ENCODE data around the gene RIOK1. TPM values are rescaled to one million over a fixed set of nuclear protein-coding genes. Genes with fewer than 3 reads are reported as not detected.

The RIOK1 gene
- total and polyA plus RNA-seq, 2 of the 13 experiments (the other 11 are each of a cell fraction or from before 2014, with no cell fraction given), result 9.4 to 37.8 TPM

- TF ChIP-seq SRY (CRISPR knock-in tag; IDR thresholded peaks at IDR 0.05) (no peak), ZBTB21 (CRISPR knock-in tag; IDR thresholded peaks at IDR 0.05) (no peak), ZNF160 (CRISPR knock-in tag; IDR thresholded peaks at IDR 0.05) (no peak; the same call in 1 of the 2 replicates), TBP (CRISPR knock-in tag; IDR thresholded peaks at IDR 0.05) (no peak), SAP130 (CRISPR knock-in tag; IDR thresholded peaks at IDR 0.05; ENCODE audit: low read depth) (peak; percentile 69), KLF6 (CRISPR knock-in tag; IDR thresholded peaks at IDR 0.05) (no peak; the same call in 1 of the 2 replicates), ZNF230 (CRISPR knock-in tag; IDR thresholded peaks at IDR 0.05) (peak; percentile 66; the same call in 1 of the 2 replicates), SMARCC2 (IDR thresholded peaks at IDR 0.05) (no peak), CEBPB (IDR thresholded peaks at IDR 0.05; ENCODE audit: borderline replicate concordance, low read depth, low read length) (no peak), HIC2 (CRISPR knock-in tag; IDR thresholded peaks at IDR 0.05; ENCODE audit: low read depth) (no peak), PRDM4 (CRISPR knock-in tag; IDR thresholded peaks at IDR 0.05; ENCODE audit: borderline replicate concordance) (no peak), HINFP (CRISPR knock-in tag; IDR thresholded peaks at IDR 0.05; ENCODE audit: low read depth) (peak; percentile 75; the same call in 1 of the 2 replicates), ZSCAN12 (CRISPR knock-in tag; IDR thresholded peaks at IDR 0.05) (no peak), ATF1 (CRISPR knock-in tag; IDR thresholded peaks at IDR 0.05) (0 out of 2 replicates have a peak, but pooled peaks have one; percentile 15), ZNF580 (CRISPR knock-in tag; IDR thresholded peaks at IDR 0.05; ENCODE audit: borderline replicate concordance, low read depth) (no peak), POGK (CRISPR knock-in tag; conservative IDR thresholded peaks at IDR 0.05) (0 out of 2 replicates have a peak, but pooled peaks have one; percentile 61), ZNF883 (CRISPR knock-in tag; IDR thresholded peaks at IDR 0.05; ENCODE audit: not compliant biosample characterization) (no peak), AKAP8 (CRISPR knock-in tag; IDR thresholded peaks at IDR 0.05) (no peak), MIER3 (CRISPR knock-in tag; IDR thresholded peaks at IDR 0.05; ENCODE audit: borderline replicate concordance) (0 out of 2 replicates have a peak, but pooled peaks have one; percentile 35), ZNF292 (CRISPR knock-in tag; IDR thresholded peaks at IDR 0.05; ENCODE audit: borderline replicate concordance, low read depth) (0 out of 2 replicates have a peak, but pooled peaks have one; percentile 47), IKZF4 (CRISPR knock-in tag; IDR thresholded peaks at IDR 0.05; ENCODE audit: borderline replicate concordance, low read depth, not compliant biosample characterization) (no peak), ZNF44 (CRISPR knock-in tag; IDR thresholded peaks at IDR 0.05) (no peak)
Measured at GRCh38 chr6:7426447-7427169, 37.0 kb downstream of the RIOK1 start (continued).

Data from HepG2 (cell line).